Measurements from ENCODE around the gene PTCD2.

The PTCD2 gene

GRCh38 chr5:72364171-72364570, 44.0 kb downstream of the PTCD2 start:
- Histone ChIP-seq H3K27me3 (ENCODE audit: insufficient read depth, low read length) (no peaks in the 10 kb centered on the region), H2AFZ (ENCODE audit: low read depth, low read length) (no peak overlapping the region), H3K4me3 (ENCODE audit: low read length) (no peak overlapping the region), H3K9me3 (ENCODE audit: low read length) (peaks cover 2% of the 10 kb centered on the region), H3K36me3 (ENCODE audit: insufficient read depth, low read length) (peaks cover 11% of the 10 kb centered on the region), H3K4me1 (ENCODE audit: insufficient read depth, low read length) (peaks cover 34% of the 10 kb centered on the region)

- H3K4me1 ChIP-seq (ENCODE audit: insufficient read depth, low read length): peaks cover 42% of the 10 kb centered on the region
- peaks cover 2% of the 10 kb centered on the region for H3K9me3 ChIP-seq (ENCODE audit: low read length)
- no peak overlapping the region for H3K4me3 ChIP-seq (ENCODE audit: low read length)
- H3K27me3 ChIP-seq (ENCODE audit: insufficient read depth, low read length): no peaks in the 10 kb centered on the region
- H3K36me3 ChIP-seq (ENCODE audit: insufficient read depth, low read length): peaks cover 11% of the 10 kb centered on the region
- no peak overlapping the region for H2AFZ ChIP-seq (ENCODE audit: low read depth, low read length)
Observed at GRCh38 chr5:72364951-72365350, 44.8 kb downstream of the PTCD2 start.

GRCh38 chr5:72366324-72366976, 46.3 kb downstream of the PTCD2 start:
- no peaks in the 10 kb centered on the region for H3K27me3 ChIP-seq (ENCODE audit: insufficient read depth, low read length)
- H3K9me3 ChIP-seq (ENCODE audit: low read length): peaks cover 3% of the 10 kb centered on the region
- peaks cover 45% of the 10 kb centered on the region for H3K4me1 ChIP-seq (ENCODE audit: insufficient read depth, low read length)
- H2AFZ ChIP-seq (ENCODE audit: low read depth, low read length): no peak overlapping the region
- H3K4me3 ChIP-seq (ENCODE audit: low read length): no peak overlapping the region
- peaks cover 3% of the 10 kb centered on the region for H3K36me3 ChIP-seq (ENCODE audit: insufficient read depth, low read length)

- peaks cover 1% of the 10 kb centered on the region for H3K9me3 ChIP-seq (ENCODE audit: low read length)
- no peaks in the 10 kb centered on the region for H3K36me3 ChIP-seq (ENCODE audit: insufficient read depth, low read length)
- no peak overlapping the region for H2AFZ ChIP-seq (ENCODE audit: low read depth, low read length)
- H3K27me3 ChIP-seq (ENCODE audit: insufficient read depth, low read length): no peaks in the 10 kb centered on the region
- peaks cover 35% of the 10 kb centered on the region for H3K4me1 ChIP-seq (ENCODE audit: insufficient read depth, low read length)
- H3K4me3 ChIP-seq (ENCODE audit: low read length): no peak overlapping the region
Observed at GRCh38 chr5:72368271-72368670, 48.1 kb downstream of the PTCD2 start.

- Histone ChIP-seq H3K4me1 (ENCODE audit: insufficient read depth, low read length) (peaks cover 27% of the 10 kb centered on the region), H3K9me3 (ENCODE audit: low read length) (peaks cover 1% of the 10 kb centered on the region), H3K36me3 (ENCODE audit: insufficient read depth, low read length) (no peaks in the 10 kb centered on the region), H3K4me3 (ENCODE audit: low read length) (no peak overlapping the region), H3K27me3 (ENCODE audit: insufficient read depth, low read length) (no peaks in the 10 kb centered on the region), H2AFZ (ENCODE audit: low read depth, low read length) (no peak overlapping the region)
Observed at GRCh38 chr5:72369301-72369700, 49.1 kb downstream of the PTCD2 start.

- Histone ChIP-seq H3K4me1 (ENCODE audit: insufficient read depth, low read length) (peaks cover 24% of the 10 kb centered on the region), H2AFZ (ENCODE audit: low read depth, low read length) (no peak overlapping the region), H3K9me3 (ENCODE audit: low read length) (peaks cover 1% of the 10 kb centered on the region), H3K4me3 (ENCODE audit: low read length) (no peak overlapping the region), H3K27me3 (ENCODE audit: insufficient read depth, low read length) (no peaks in the 10 kb centered on the region), H3K36me3 (ENCODE audit: insufficient read depth, low read length) (no peaks in the 10 kb centered on the region)
Observed at GRCh38 chr5:72369711-72370110, 49.5 kb downstream of the PTCD2 start.

GRCh38 chr5:72372331-72372730, 52.2 kb downstream of the PTCD2 start:
- H3K36me3 ChIP-seq (ENCODE audit: insufficient read depth, low read length): no peaks in the 10 kb centered on the region
- no peaks in the 10 kb centered on the region for H3K27me3 ChIP-seq (ENCODE audit: insufficient read depth, low read length)
- H2AFZ ChIP-seq (ENCODE audit: low read depth, low read length): no peak overlapping the region
- no peak overlapping the region for H3K4me3 ChIP-seq (ENCODE audit: low read length)
- H3K9me3 ChIP-seq (ENCODE audit: low read length): peaks cover 1% of the 10 kb centered on the region
- H3K4me1 ChIP-seq (ENCODE audit: insufficient read depth, low read length): peaks cover 11% of the 10 kb centered on the region

GRCh38 chr5:72372923-72373322, 52.8 kb downstream of the PTCD2 start:
- Histone ChIP-seq H3K9me3 (ENCODE audit: low read length) (peaks cover 1% of the 10 kb centered on the region), H3K4me3 (ENCODE audit: low read length) (no peak overlapping the region), H3K36me3 (ENCODE audit: insufficient read depth, low read length) (no peaks in the 10 kb centered on the region), H3K27me3 (ENCODE audit: insufficient read depth, low read length) (no peaks in the 10 kb centered on the region), H2AFZ (ENCODE audit: low read depth, low read length) (no peak overlapping the region), H3K4me1 (ENCODE audit: insufficient read depth, low read length) (peaks cover 11% of the 10 kb centered on the region)

GRCh38 chr5:72374844-72375243, 54.7 kb downstream of the PTCD2 start:
- peaks cover 1% of the 10 kb centered on the region for H3K9me3 ChIP-seq (ENCODE audit: low read length)

GRCh38 chr5:72376381-72376780, 56.2 kb downstream of the PTCD2 start:
- no peak overlapping the region for H3K4me3 ChIP-seq (ENCODE audit: low read length)
- no peaks in the 10 kb centered on the region for H3K27me3 ChIP-seq (ENCODE audit: insufficient read depth, low read length)
- no peaks in the 10 kb centered on the region for H3K9me3 ChIP-seq (ENCODE audit: low read length)
- no peaks in the 10 kb centered on the region for H3K36me3 ChIP-seq (ENCODE audit: insufficient read depth, low read length)
- no peak overlapping the region for H2AFZ ChIP-seq (ENCODE audit: low read depth, low read length)
- H3K4me1 ChIP-seq (ENCODE audit: insufficient read depth, low read length): no peaks in the 10 kb centered on the region

More at GRCh38 chr5:72374844-72375243, 54.7 kb downstream of the PTCD2 start:
- no peaks in the 10 kb centered on the region for H3K36me3 ChIP-seq (ENCODE audit: insufficient read depth, low read length)
- no peak overlapping the region for H2AFZ ChIP-seq (ENCODE audit: low read depth, low read length)
- H3K4me1 ChIP-seq (ENCODE audit: insufficient read depth, low read length): peaks cover 5% of the 10 kb centered on the region
- no peak overlapping the region for H3K4me3 ChIP-seq (ENCODE audit: low read length)
- no peaks in the 10 kb centered on the region for H3K27me3 ChIP-seq (ENCODE audit: insufficient read depth, low read length)

- Histone ChIP-seq H3K9me3 (ENCODE audit: low read length) (no peaks in the 10 kb centered on the region), H3K4me1 (ENCODE audit: insufficient read depth, low read length) (no peaks in the 10 kb centered on the region), H3K27me3 (ENCODE audit: insufficient read depth, low read length) (no peaks in the 10 kb centered on the region), H3K4me3 (ENCODE audit: low read length) (no peak overlapping the region), H2AFZ (ENCODE audit: low read depth, low read length) (no peak overlapping the region), H3K36me3 (ENCODE audit: insufficient read depth, low read length) (no peaks in the 10 kb centered on the region)
Observed at GRCh38 chr5:72377910-72378638, 57.9 kb downstream of the PTCD2 start.

- H3K4me1 ChIP-seq (ENCODE audit: insufficient read depth, low read length): no peaks in the 10 kb centered on the region
Observed at GRCh38 chr5:72378639-72379289, 58.6 kb downstream of the PTCD2 start.

GRCh38 chr5:72379936-72380335, 59.8 kb downstream of the PTCD2 start:
- H3K4me3 ChIP-seq (ENCODE audit: low read length): no peak overlapping the region
- H3K36me3 ChIP-seq (ENCODE audit: insufficient read depth, low read length): no peaks in the 10 kb centered on the region
- H3K27me3 ChIP-seq (ENCODE audit: insufficient read depth, low read length): no peaks in the 10 kb centered on the region
- H3K9me3 ChIP-seq (ENCODE audit: low read length): no peaks in the 10 kb centered on the region
- no peak overlapping the region for H2AFZ ChIP-seq (ENCODE audit: low read depth, low read length)
- H3K4me1 ChIP-seq (ENCODE audit: insufficient read depth, low read length): no peaks in the 10 kb centered on the region

More at GRCh38 chr5:72378639-72379289, 58.6 kb downstream of the PTCD2 start:
- no peaks in the 10 kb centered on the region for H3K27me3 ChIP-seq (ENCODE audit: insufficient read depth, low read length)
- no peak overlapping the region for H3K4me3 ChIP-seq (ENCODE audit: low read length)
- H3K36me3 ChIP-seq (ENCODE audit: insufficient read depth, low read length): no peaks in the 10 kb centered on the region
- H2AFZ ChIP-seq (ENCODE audit: low read depth, low read length): no peak overlapping the region
- no peaks in the 10 kb centered on the region for H3K9me3 ChIP-seq (ENCODE audit: low read length)

All from neuron (in vitro differentiated cells).